HTR-8/SVneo (cell line): ENCODE data around the gene C20orf144.
A peak's percentile ranks its signal among the peaks of the same experiment; 100 is the strongest.

Experiments
- DNase-seq: peaks from one replicate; pipeline ENCODE4 v3.0.0; 2011; ENCODE audit warnings: low spot score, mixed read lengths; ENCODE audit not compliant: insufficient read length
- FAIRE-seq: peaks from 2 replicates; lab custom pipeline; 2011; peaks lifted over from hg19 to GRCh38; lab: Jason Lieb, UNC

The C20orf144 gene

GRCh38 chr20:33674294-33675135 is 12.4 kb downstream of the C20orf144 start, which contains the start of gene NECAB3:
Gene NECAB3 (minus strand): TSS chr20:33674428. CDS start chr20:33674352, 76 bp downstream.
- DNase-seq (peak; percentile 90), FAIRE-seq (no peak)

GRCh38 chr20:33675136-33675959 is 13.2 kb downstream of the C20orf144 start:
- DNase-seq, result no peak

GRCh38 chr20:33676121-33676520 is 14.0 kb downstream of the C20orf144 start:
- DNase-seq (no peak), FAIRE-seq (peak; percentile 63)

More at GRCh38 chr20:33675136-33675959, 13.2 kb downstream of the C20orf144 start:
- no peak for FAIRE-seq

GRCh38 chr20:33676652-33677645 is 14.8 kb downstream of the C20orf144 start:
- DNase-seq (no peak), FAIRE-seq (no peak)

GRCh38 chr20:33677991-33678702 is 16.0 kb downstream of the C20orf144 start:
- no peak for FAIRE-seq
- no peak for DNase-seq

- DNase-seq (no peak), FAIRE-seq (no peak)
Measured at GRCh38 chr20:33679758-33680485, 17.8 kb downstream of the C20orf144 start.

GRCh38 chr20:33680686-33681085 is 18.6 kb downstream of the C20orf144 start:
- FAIRE-seq, result no peak

GRCh38 chr20:33681288-33681687 is 19.2 kb downstream of the C20orf144 start:
- DNase-seq, result no peak
- FAIRE-seq, result no peak

More at GRCh38 chr20:33680686-33681085, 18.6 kb downstream of the C20orf144 start:
- no peak for DNase-seq

GRCh38 chr20:33681728-33682353 is 19.7 kb downstream of the C20orf144 start:
- DNase-seq (no peak), FAIRE-seq (peak; percentile 38)

GRCh38 chr20:33684533-33685327 is 22.6 kb downstream of the C20orf144 start:
- DNase-seq (no peak), FAIRE-seq (no peak)

- DNase-seq, result no peak
- FAIRE-seq, result no peak
Measured at GRCh38 chr20:33685328-33686099, 23.4 kb downstream of the C20orf144 start.

- DNase-seq (peak; percentile 97), FAIRE-seq (peak; percentile 87)
Measured at GRCh38 chr20:33686100-33686983, 24.2 kb downstream of the C20orf144 start, which contains the start of gene E2F1. Gene E2F1 (minus strand): TSS chr20:33686385. CDS start chr20:33686264, 121 bp downstream.

GRCh38 chr20:33686984-33687366 is 24.8 kb downstream of the C20orf144 start:
- no peak for DNase-seq
- FAIRE-seq, result no peak

GRCh38 chr20:33687370-33687915 is 25.3 kb downstream of the C20orf144 start:
- no peak for FAIRE-seq
- no peak for DNase-seq
